ENCODE results near the gene TMEM9. TPM values are rescaled to one million over a fixed set of nuclear protein-coding genes. Genes with fewer than 3 reads are reported as not detected.

Gene TMEM9
- total and polyA plus RNA-seq, 2 of the 8 experiments (the other 6 are each of a cell fraction or from before 2014, with no cell fraction given): 79.9 to 181 TPM

- Histone ChIP-seq H3K27ac (ENCODE audit: low read depth, low read length) (no peak overlapping the region), H3K79me1 (ENCODE audit: low read depth, low read length) (no peaks in the 10 kb centered on the region), H4K5ac (ENCODE audit: insufficient read length, low read depth, low read length) (no peak overlapping the region), H2BK15ac (ENCODE audit: low read length) (no peak overlapping the region), H3K23me2 (ENCODE audit: low read depth, low read length) (no peaks in the 10 kb centered on the region; the same call in 1 of the 2 replicates), H3K79me2 (ENCODE audit: control insufficient read depth in 1 of 2, insufficient read depth in 2 of 2, low read length in 2 of 2) (no peaks in the 10 kb centered on the region), H3K18ac (ENCODE audit: extremely low read depth, low read length) (no peak overlapping the region), H3K56ac (replicated peaks; ENCODE audit: insufficient read length, low read depth, low read length) (no peak overlapping the region), H2BK120ac (replicated peaks; ENCODE audit: low read depth, low read length) (no peak overlapping the region), H3K23ac (ENCODE audit: insufficient read length) (no peak overlapping the region), H4K91ac (replicated peaks; ENCODE audit: insufficient read length, low read length) (no peak overlapping the region), H3K4me3 (ENCODE audit: extremely low read depth in 1 of 4, insufficient read depth in 2 of 4, low read depth in 3 of 4, low read length in 4 of 4) (no peak overlapping the region), H2BK20ac (ENCODE audit: low read length) (no peak overlapping the region), H3K4me2 (ENCODE audit: insufficient read depth in 1 of 2, low read depth in 2 of 2, low read length in 2 of 2) (no peak overlapping the region), H3K4me1 (replicated peaks in 1 of 4; ENCODE audit: control insufficient read depth in 3 of 4, insufficient read depth in 4 of 4, low read length in 3 of 4) (peaks cover 0 to 5% (median 0%) of the 10 kb centered on the region in 4 experiments; a peak in 3 of 7 replicates), H2BK5ac (ENCODE audit: low read depth, low read length) (no peak overlapping the region), H3K36me3 (ENCODE audit: control insufficient read depth in 2 of 4, insufficient read depth in 4 of 4, low read length in 3 of 4) (no peaks in the 10 kb centered on the region; a peak in 1 of 8 replicates), H4K20me1 (replicated peaks in 1 of 2; ENCODE audit: control insufficient read depth in 1 of 2, insufficient read depth in 2 of 2, low read length in 2 of 2) (no peaks in the 10 kb centered on the region), H3K27me3 (replicated peaks in 1 of 4; ENCODE audit: control insufficient read depth in 3 of 4, extremely low read depth in 1 of 4, insufficient read depth in 3 of 4, low read length in 3 of 4) (peaks cover 0 to 2% (median 0%) of the 10 kb centered on the region in 4 experiments; a peak in 1 of 7 replicates), H3K9ac (replicated peaks in 1 of 4; ENCODE audit: extremely low read depth in 1 of 4, low read depth in 3 of 4, low read length in 3 of 4) (no peak overlapping the region), H3K9me3 (ENCODE audit: insufficient read depth in 2 of 2, low read depth in 1 of 2, low read length in 1 of 2) (no peaks in the 10 kb centered on the region), H4K8ac (ENCODE audit: extremely low read depth, insufficient read depth, low read length) (no peak overlapping the region), H3K14ac (ENCODE audit: insufficient read length) (no peak overlapping the region), H2BK12ac (ENCODE audit: low read depth, low read length) (no peak overlapping the region), H2AK5ac (ENCODE audit: low read depth, low read length) (no peak overlapping the region), H3K4ac (replicated peaks; ENCODE audit: insufficient read length, low read depth, low read length) (no peak overlapping the region), H2AFZ (ENCODE audit: low read length) (no peak overlapping the region)
- CTCF ChIA-PET (ENCODE audit: partially characterized antibody): interaction anchor here (2.0 kb wide), 1 partner anchor 11 kb away, joined by 10 read pairs; no protein-coding TSS in a partner anchor
- POLR2A ChIA-PET (ENCODE audit: partially characterized antibody): no interaction called here
- 88% methylated on average over 1 of the region's 1 CpG; no CpG with 5 or more reads in 1 of the 2 experiments for WGBS, 2 experiments (ENCODE audit: extremely low coverage in 1 of 2, insufficient coverage in 1 of 2, insufficient read length in 1 of 2, insufficient replicate concordance in 2 of 2, low coverage in 1 of 2, low lambda C conversion rate in 2 of 2, missing lambda C conversion rate in 1 of 2)
- no peak for DNase-seq (ENCODE audit: low read depth in 1 of 2, low spot score in 2 of 2)
- no peak for FAIRE-seq
- TF ChIP-seq SP1 (IDR thresholded peaks at IDR 0.05; ENCODE audit: low read depth, low read length) (no peak), E2F6 (IDR thresholded peaks at IDR 0.05) (no peak), SRF (IDR thresholded peaks at IDR 0.05; ENCODE audit: low read depth, low read length) (no peak), ATF2 (IDR thresholded peaks at IDR 0.05; ENCODE audit: low read length) (no peak), TCF12 (IDR thresholded peaks at IDR 0.05; ENCODE audit: low read depth, low read length) (no peak), CBX8 (IDR thresholded peaks at IDR 0.05; ENCODE audit: borderline replicate concordance, low read depth, low read length) (no peak), EP300 (IDR thresholded peaks at IDR 0.05; ENCODE audit: borderline replicate concordance in 1 of 2, low read depth in 2 of 2, low read length in 2 of 2) (no peak), USF2 (IDR thresholded peaks at IDR 0.05; ENCODE audit: low read length) (no peak), GTF2F1 (IDR thresholded peaks at IDR 0.05; ENCODE audit: borderline replicate concordance, low read depth, low read length) (no peak), SP2 (IDR thresholded peaks at IDR 0.05; ENCODE audit: low read length) (no peak)
Observed at GRCh38 chr1:201180141-201180540, 25.9 kb upstream of the TMEM9 start.
